ENCODE results near the gene VRK1.

The VRK1 gene

GRCh38 chr14:96792591-96792990, 4.6 kb upstream of the VRK1 start:
- no peak for DNase-seq

- no peak for DNase-seq
Measured at GRCh38 chr14:96793547-96793946, 3.6 kb upstream of the VRK1 start.

- DNase-seq = no peak
Measured at GRCh38 chr14:96795109-96795828, 1.9 kb upstream of the VRK1 start.

- DNase-seq = peak; percentile 63 to 67
Measured at GRCh38 chr14:96797582-96798349, 584 bp downstream of the VRK1 start.

- no peak for DNase-seq
Measured at GRCh38 chr14:96798956-96799355, 1.8 kb downstream of the VRK1 start.

GRCh38 chr14:96799489-96800054, 2.4 kb downstream of the VRK1 start:
- DNase-seq = no peak

- DNase-seq = no peak
Measured at GRCh38 chr14:96801931-96802330, 4.7 kb downstream of the VRK1 start.

GRCh38 chr14:96802963-96803362, 5.8 kb downstream of the VRK1 start:
- DNase-seq = no peak

GRCh38 chr14:96803958-96804357, 6.8 kb downstream of the VRK1 start:
- DNase-seq = no peak

- DNase-seq = no peak
Measured at GRCh38 chr14:96804895-96805294, 7.7 kb downstream of the VRK1 start.

GRCh38 chr14:96805956-96806355, 8.8 kb downstream of the VRK1 start:
- DNase-seq = no peak

- no peak for DNase-seq
Measured at GRCh38 chr14:96806836-96807235, 9.7 kb downstream of the VRK1 start.

- DNase-seq = no peak
Measured at GRCh38 chr14:96808619-96809406, 11.6 kb downstream of the VRK1 start.

GRCh38 chr14:96811265-96811664, 14.1 kb downstream of the VRK1 start:
- DNase-seq = no peak

GRCh38 chr14:96811985-96812667, 14.9 kb downstream of the VRK1 start:
- no peak for DNase-seq

GRCh38 chr14:96816281-96816680, 19.1 kb downstream of the VRK1 start:
- DNase-seq = no peak

GRCh38 chr14:96817750-96818666, 20.8 kb downstream of the VRK1 start:
- no peak for DNase-seq

GRCh38 chr14:96821501-96821900, 24.3 kb downstream of the VRK1 start:
- no peak for DNase-seq

- no peak for DNase-seq
Measured at GRCh38 chr14:96823652-96824051, 26.5 kb downstream of the VRK1 start.

- no peak for DNase-seq
Measured at GRCh38 chr14:96824283-96824682, 27.1 kb downstream of the VRK1 start.

GRCh38 chr14:96826818-96827217, 29.6 kb downstream of the VRK1 start:
- no peak for DNase-seq

GRCh38 chr14:96827290-96827689, 30.1 kb downstream of the VRK1 start:
- DNase-seq = no peak
